Mesendoderm (in vitro differentiated cells): Measurements from ENCODE around the gene SEMG2. TPM values are rescaled to one million over a fixed set of nuclear protein-coding genes. Genes with fewer than 3 reads are reported as not detected.

ENCODE experiments used
- DNase-seq: peaks from one replicate; pipeline ENCODE4 v3.0.0; 2013
- H2AK5ac ChIP-seq: 2 replicates; pipeline ENCODE4 v1.6.1; 2013; ENCODE audit warnings: low read length, inconsistent platforms
- H2BK120ac ChIP-seq: 2 replicates; pipeline ENCODE4 v1.6.1; 2013; ENCODE audit warnings: low read depth, mild to moderate bottlenecking, low read length, moderate library complexity, mixed read lengths
- H2BK15ac ChIP-seq: replicated peaks from 2 replicates; pipeline ENCODE4 v1.6.1; 2013; ENCODE audit warnings: low read depth, mild to moderate bottlenecking, moderate library complexity
- H2BK5ac ChIP-seq: 2 replicates; pipeline ENCODE4 v1.6.1; 2013; ENCODE audit warnings: low read length, inconsistent platforms
- H3K18ac ChIP-seq: 2 replicates; pipeline ENCODE4 v1.6.1; 2013; ENCODE audit warnings: mild to moderate bottlenecking, low read length, mixed read lengths
- H3K23ac ChIP-seq: one replicate; pipeline ENCODE4 v1.6.1; 2013; ENCODE audit warnings: low read length
- H3K27ac ChIP-seq: 2 replicates; pipeline ENCODE4 v1.5.1; 2013; ENCODE audit warnings: low read depth, mild to moderate bottlenecking, inconsistent platforms, low read length, moderate library complexity
- H3K27me3 ChIP-seq: 2 replicates; pipeline ENCODE4 v1.6.1; 2013; ENCODE audit warnings: low read length, control low read depth, mild to moderate bottlenecking, inconsistent platforms; ENCODE audit not compliant: insufficient read depth, poor library complexity
- H3K36me3 ChIP-seq: 2 replicates; pipeline ENCODE4 v1.6.1; 2013; ENCODE audit warnings: low read length, inconsistent platforms; ENCODE audit not compliant: control insufficient read depth, insufficient read depth
- H3K4ac ChIP-seq: one replicate; pipeline ENCODE4 v1.6.1; 2013; ENCODE audit warnings: low read depth, mild to moderate bottlenecking, low read length, moderate library complexity
- H3K4me1 ChIP-seq: 2 replicates; pipeline ENCODE4 v1.6.1; 2013; ENCODE audit warnings: low read depth, low read length, inconsistent platforms; ENCODE audit not compliant: control insufficient read depth
- H3K4me2 ChIP-seq: 2 replicates; pipeline ENCODE4 v1.6.1; 2013; ENCODE audit warnings: low read length
- H3K4me3 ChIP-seq: 2 replicates; pipeline ENCODE4 v1.5.1; 2013; ENCODE audit warnings: mild to moderate bottlenecking, low read length
- H3K56ac ChIP-seq: one replicate; pipeline ENCODE4 v1.6.1; 2013; ENCODE audit warnings: low read length
- H3K79me1 ChIP-seq: 2 replicates; pipeline ENCODE4 v1.6.1; 2013; ENCODE audit warnings: low read length, inconsistent platforms
- H3K79me2 ChIP-seq: 2 replicates; pipeline ENCODE4 v1.6.1; 2013; ENCODE audit warnings: mild to moderate bottlenecking, low read length; ENCODE audit not compliant: control insufficient read depth, insufficient read depth
- H3K9ac ChIP-seq: 2 replicates; pipeline ENCODE4 v1.6.1; 2013; ENCODE audit warnings: low read length, inconsistent platforms
- H4K5ac ChIP-seq: one replicate; pipeline ENCODE4 v1.6.1; 2013; ENCODE audit warnings: low read length
- H4K8ac ChIP-seq: one replicate; pipeline ENCODE4 v1.6.1; 2013; ENCODE audit warnings: low read depth, mild to moderate bottlenecking, control low read depth, low read length, moderate library complexity
- WGBS: extraction: QIAGEN DNeasy Blood & Tissue Kit; methylation state at CpG from one replicate; pipeline ENCODE4 v1.1.7; 2013; ENCODE audit warnings: low lambda C conversion rate, missing lambda C conversion rate; ENCODE audit not compliant: insufficient coverage; ENCODE audit errors: extremely low coverage; 5-methylcytosine and 5-hydroxymethylcytosine counted together
- polyA plus RNA-seq, 2 experiments: library from polyadenylated mRNA; stranded (reverse); fragments of 200-250 nt; gene quantifications; one replicate each; pipeline ENCODE4 v1.2.3, GENCODE V29; 2013

Gene SEMG2
- polyA plus RNA-seq (2013, experiment 1 of 2) = not detected
- polyA plus RNA-seq (2013, experiment 2 of 2) = not detected

DNA sequence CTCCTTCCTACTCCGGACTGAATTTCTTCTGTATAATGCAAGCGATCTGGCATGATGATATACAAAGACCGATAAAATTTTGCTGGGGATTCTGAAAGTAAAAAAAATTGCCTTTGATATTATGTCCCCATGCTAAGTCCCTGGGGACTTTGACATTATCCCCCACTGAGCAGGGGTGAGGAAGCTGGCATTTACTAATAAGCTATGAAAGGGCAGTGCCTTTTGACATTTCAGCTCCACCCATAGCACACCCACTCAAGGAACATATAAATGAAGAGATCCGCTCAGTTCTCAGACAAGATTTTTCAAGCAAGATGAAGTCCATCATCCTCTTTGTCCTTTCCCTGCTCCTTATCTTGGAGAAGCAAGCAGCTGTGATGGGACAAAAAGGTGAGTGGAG is at the start of gene SEMG2:
SEMG2 (plus strand) TSS at position 298 of the 400 bp plus-strand sequence; CDS start at position 315, 17 bp downstream.
- H3K4me3 ChIP-seq = no peak within 1 kb of the TSS
- H3K56ac ChIP-seq = no peak within 1 kb of the TSS
- no peak within 1 kb of the TSS for H4K5ac ChIP-seq
- H2BK15ac ChIP-seq = no peak within 1 kb of the TSS
- no peak within 1 kb of the TSS for H2AK5ac ChIP-seq
- no peak within 1 kb of the TSS for H4K8ac ChIP-seq
- H2BK5ac ChIP-seq = no peak within 1 kb of the TSS
- H3K23ac ChIP-seq = no peak within 1 kb of the TSS
- H3K27ac ChIP-seq = no peak within 1 kb of the TSS
- no peak within 1 kb of the TSS for H3K18ac ChIP-seq
- H3K27me3 ChIP-seq = no peaks in the 10 kb centered on the region
- H3K4ac ChIP-seq = no peak within 1 kb of the TSS
- H3K36me3 ChIP-seq = no peaks in the 10 kb centered on the region
- H3K79me2 ChIP-seq = no peaks in the 10 kb centered on the region
- DNase-seq = no peak
- no peak within 1 kb of the TSS for H3K9ac ChIP-seq
- no peaks in the 10 kb centered on the region for H3K4me1 ChIP-seq
- no peak within 1 kb of the TSS for H3K4me2 ChIP-seq
- WGBS = no CpG with 5 or more reads among the region's 4 CpGs
- no peak within 1 kb of the TSS for H2BK120ac ChIP-seq
- no peaks in the 10 kb centered on the region for H3K79me1 ChIP-seq

DNA sequence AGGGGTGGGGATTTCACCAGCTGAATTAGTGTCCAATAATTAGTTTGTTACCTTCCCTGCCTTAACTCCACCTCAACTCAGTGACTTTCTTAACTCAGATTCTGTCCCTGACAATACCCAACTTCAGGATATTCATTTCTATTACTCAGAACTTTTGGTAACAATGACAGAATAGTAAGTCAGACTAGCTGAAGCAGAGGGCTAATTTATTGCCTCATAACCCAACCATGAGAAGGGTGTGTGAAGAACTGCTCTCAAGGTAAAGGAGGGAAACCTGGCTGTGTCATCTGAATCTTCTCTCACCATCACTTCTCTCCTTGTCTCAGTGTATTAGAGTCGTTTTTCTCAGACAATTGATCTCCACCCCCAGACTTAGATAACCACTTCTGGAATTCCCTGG is 47.7 kb upstream of the SEMG2 start:
- H3K27me3 ChIP-seq = no peaks in the 10 kb centered on the region
- no peaks in the 10 kb centered on the region for H3K4me1 ChIP-seq
- no peak overlapping the region for H3K56ac ChIP-seq
- no peak overlapping the region for H4K5ac ChIP-seq
- H3K36me3 ChIP-seq = no peaks in the 10 kb centered on the region
- no peak overlapping the region for H3K4ac ChIP-seq
- H2BK120ac ChIP-seq = no peak overlapping the region
- no peak overlapping the region for H4K8ac ChIP-seq
- H3K18ac ChIP-seq = no peak overlapping the region
- no peak overlapping the region for H2BK5ac ChIP-seq
- H3K4me3 ChIP-seq = no peak overlapping the region
- no peak overlapping the region for H2AK5ac ChIP-seq
- no peak overlapping the region for H3K9ac ChIP-seq
- H3K79me1 ChIP-seq = no peaks in the 10 kb centered on the region
- no CpG with 5 or more reads among the region's 1 CpG for WGBS
- H3K23ac ChIP-seq = no peak overlapping the region
- H3K79me2 ChIP-seq = no peaks in the 10 kb centered on the region
- no peak overlapping the region for H2BK15ac ChIP-seq
- no peak overlapping the region for H3K27ac ChIP-seq
- no peak overlapping the region for H3K4me2 ChIP-seq
- no peak for DNase-seq

DNA sequence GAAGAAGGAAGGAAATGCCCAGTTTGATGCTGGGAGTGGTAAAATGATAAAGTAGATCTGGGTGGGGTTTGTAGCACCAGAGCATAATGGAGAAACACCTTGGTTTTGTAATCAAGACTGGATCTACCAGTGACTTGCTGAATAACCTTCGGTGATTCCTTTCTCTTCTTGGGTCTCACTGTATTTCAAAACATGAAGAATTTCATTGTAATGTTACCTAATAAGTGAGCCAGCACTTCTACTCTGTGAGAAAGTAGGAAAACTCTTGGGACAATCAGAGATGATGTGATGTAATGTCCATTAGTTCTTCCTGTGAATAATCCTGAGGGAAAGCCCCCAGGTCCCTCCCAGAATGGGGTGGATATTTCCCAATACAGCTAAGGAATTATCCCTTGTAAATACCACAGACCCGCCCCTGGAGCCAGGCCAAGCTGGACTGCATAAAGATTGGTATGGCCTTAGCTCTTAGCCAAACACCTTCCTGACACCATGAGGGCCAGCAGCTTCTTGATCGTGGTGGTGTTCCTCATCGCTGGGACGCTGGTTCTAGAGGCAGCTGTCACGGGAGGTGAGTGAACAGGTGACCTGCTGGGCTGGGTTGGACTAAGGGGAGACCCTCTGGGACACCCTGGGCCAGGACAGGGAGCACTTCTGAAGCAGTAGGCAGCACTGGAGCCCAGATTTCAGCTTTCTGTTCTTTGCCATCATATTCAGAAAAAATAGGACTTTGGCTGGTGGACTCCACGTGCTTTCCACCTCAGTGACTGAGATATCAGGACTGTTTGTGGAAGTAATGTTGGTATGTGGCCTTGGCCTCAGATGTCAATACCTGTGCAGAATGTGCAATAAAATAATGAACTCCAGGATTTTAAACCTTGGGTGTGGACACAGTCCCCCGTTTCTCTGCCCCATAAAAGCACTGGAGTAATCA is 46.5 kb upstream of the SEMG2 start, which contains the start of gene PI3:
PI3 (plus strand) TSS at position 469 of the 931 bp plus-strand sequence; CDS start at position 490, 21 bp downstream.
- no peak within 1 kb of the TSS for H3K4me3 ChIP-seq
- no peak within 1 kb of the TSS for H3K18ac ChIP-seq
- no peak for DNase-seq
- no peak within 1 kb of the TSS for H2AK5ac ChIP-seq
- H3K4me1 ChIP-seq = no peaks in the 10 kb centered on the region
- no peaks in the 10 kb centered on the region for H3K27me3 ChIP-seq
- H2BK120ac ChIP-seq = no peak within 1 kb of the TSS
- H2BK15ac ChIP-seq = no peak within 1 kb of the TSS
- H4K8ac ChIP-seq = no peak within 1 kb of the TSS
- H3K4me2 ChIP-seq = no peak within 1 kb of the TSS
- H3K27ac ChIP-seq = no peak within 1 kb of the TSS
- no peak within 1 kb of the TSS for H3K56ac ChIP-seq
- H3K79me2 ChIP-seq = no peaks in the 10 kb centered on the region
- H3K4ac ChIP-seq = no peak within 1 kb of the TSS
- peak within 1 kb of the TSS; percentile 51 for H3K23ac ChIP-seq
- H3K36me3 ChIP-seq = no peaks in the 10 kb centered on the region
- no peak within 1 kb of the TSS for H3K9ac ChIP-seq
- WGBS = no CpG with 5 or more reads among the region's 8 CpGs
- H2BK5ac ChIP-seq = no peak within 1 kb of the TSS
- no peak within 1 kb of the TSS for H4K5ac ChIP-seq
- H3K79me1 ChIP-seq = no peaks in the 10 kb centered on the region

GRCh38 chr20:45176526-45177267 is 44.5 kb upstream of the SEMG2 start:
- Histone ChIP-seq H3K23ac (no peak overlapping the region), H2BK120ac (no peak overlapping the region), H4K5ac (no peak overlapping the region), H3K27ac (no peak overlapping the region), H3K4me2 (no peak overlapping the region), H3K18ac (no peak overlapping the region), H3K9ac (no peak overlapping the region), H2AK5ac (no peak overlapping the region), H3K4me1 (no peaks in the 10 kb centered on the region), H3K4me3 (no peak overlapping the region), H4K8ac (no peak overlapping the region), H2BK5ac (no peak overlapping the region), H3K4ac (no peak overlapping the region), H3K56ac (no peak overlapping the region), H3K36me3 (no peaks in the 10 kb centered on the region), H3K27me3 (no peaks in the 10 kb centered on the region), H2BK15ac (no peak overlapping the region), H3K79me1 (no peaks in the 10 kb centered on the region), H3K79me2 (no peaks in the 10 kb centered on the region)
- DNase-seq = no peak
- WGBS = no CpG with 5 or more reads among the region's 4 CpGs

GRCh38 chr20:45179166-45179565 is 42.0 kb upstream of the SEMG2 start:
- Histone ChIP-seq H3K4me1 (no peaks in the 10 kb centered on the region), H3K56ac (no peak overlapping the region), H2AK5ac (no peak overlapping the region), H3K9ac (no peak overlapping the region), H3K18ac (no peak overlapping the region), H3K4me3 (no peak overlapping the region), H3K27ac (no peak overlapping the region), H2BK120ac (no peak overlapping the region), H3K23ac (no peak overlapping the region), H3K79me1 (no peaks in the 10 kb centered on the region), H3K36me3 (no peaks in the 10 kb centered on the region), H2BK15ac (no peak overlapping the region), H4K5ac (no peak overlapping the region), H3K4ac (no peak overlapping the region), H3K27me3 (no peaks in the 10 kb centered on the region), H2BK5ac (no peak overlapping the region), H3K4me2 (no peak overlapping the region), H4K8ac (no peak overlapping the region), H3K79me2 (no peaks in the 10 kb centered on the region)
- WGBS = no CpG with 5 or more reads among the region's 2 CpGs
- DNase-seq = peak; percentile 10
